ENCODE data around the gene GPX3.
A peak's percentile ranks its signal among the peaks of the same experiment; 100 is the strongest.

The GPX3 gene

DNA sequence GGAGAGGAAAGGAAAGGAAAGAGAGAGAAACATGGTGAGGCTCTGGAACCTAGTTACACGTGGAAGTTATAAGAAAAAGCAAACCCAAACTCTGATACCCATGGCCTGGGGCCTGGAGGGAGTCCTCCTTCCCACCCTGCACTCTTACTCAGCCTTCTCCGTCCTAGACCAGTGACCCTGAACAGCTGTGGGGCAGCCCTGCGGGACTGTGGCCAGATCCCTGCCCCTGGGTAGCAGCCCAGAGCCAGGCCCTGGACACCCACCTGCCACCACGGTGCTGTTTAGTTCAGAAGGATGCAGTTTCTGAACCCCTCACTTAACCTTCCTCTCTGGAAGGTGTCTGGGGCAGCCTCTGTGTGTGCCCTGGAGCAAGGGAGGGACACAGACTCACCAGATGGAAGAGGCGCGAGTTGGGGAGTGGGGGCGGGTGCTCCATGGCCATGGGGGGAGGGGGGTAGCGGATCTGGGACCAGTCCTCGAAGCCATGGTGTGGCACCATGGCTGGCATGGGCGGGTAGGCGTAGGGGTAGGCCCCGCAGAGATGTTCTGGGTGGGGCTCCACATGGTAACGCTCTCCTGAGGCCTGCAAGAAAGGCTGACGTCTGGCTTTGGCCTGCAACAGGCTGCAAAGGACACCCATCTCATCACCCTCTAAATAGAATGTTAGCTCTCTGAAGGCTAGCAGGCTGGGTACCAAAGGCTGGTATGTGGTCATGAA is 13.0 kb downstream of the GPX3 start:
- Histone ChIP-seq H3K9me3 (peaks cover 6% of the 10 kb centered on the region), H3K27me3 (no peaks in the 10 kb centered on the region), H3K4me1 (ENCODE audit: control insufficient read depth in 1 of 2, insufficient read depth in 1 of 2, low read depth in 1 of 2, low read length in 1 of 2) (no peaks in the 10 kb centered on the region), H3K27ac (no peak overlapping the region), H3K36me3 (peaks cover 100% of the 10 kb centered on the region), H3K4me3 (ENCODE audit: low read depth in 1 of 2, low read length in 1 of 2) (no peak overlapping the region)
- TF ChIP-seq, protein P1, sequence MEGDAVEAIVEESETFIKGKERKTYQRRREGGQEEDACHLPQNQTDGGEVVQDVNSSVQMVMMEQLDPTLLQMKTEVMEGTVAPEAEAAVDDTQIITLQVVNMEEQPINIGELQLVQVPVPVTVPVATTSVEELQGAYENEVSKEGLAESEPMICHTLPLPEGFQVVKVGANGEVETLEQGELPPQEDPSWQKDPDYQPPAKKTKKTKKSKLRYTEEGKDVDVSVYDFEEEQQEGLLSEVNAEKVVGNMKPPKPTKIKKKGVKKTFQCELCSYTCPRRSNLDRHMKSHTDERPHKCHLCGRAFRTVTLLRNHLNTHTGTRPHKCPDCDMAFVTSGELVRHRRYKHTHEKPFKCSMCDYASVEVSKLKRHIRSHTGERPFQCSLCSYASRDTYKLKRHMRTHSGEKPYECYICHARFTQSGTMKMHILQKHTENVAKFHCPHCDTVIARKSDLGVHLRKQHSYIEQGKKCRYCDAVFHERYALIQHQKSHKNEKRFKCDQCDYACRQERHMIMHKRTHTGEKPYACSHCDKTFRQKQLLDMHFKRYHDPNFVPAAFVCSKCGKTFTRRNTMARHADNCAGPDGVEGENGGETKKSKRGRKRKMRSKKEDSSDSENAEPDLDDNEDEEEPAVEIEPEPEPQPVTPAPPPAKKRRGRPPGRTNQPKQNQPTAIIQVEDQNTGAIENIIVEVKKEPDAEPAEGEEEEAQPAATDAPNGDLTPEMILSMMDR (IDR thresholded peaks at IDR 0.05) = no peak

DNA sequence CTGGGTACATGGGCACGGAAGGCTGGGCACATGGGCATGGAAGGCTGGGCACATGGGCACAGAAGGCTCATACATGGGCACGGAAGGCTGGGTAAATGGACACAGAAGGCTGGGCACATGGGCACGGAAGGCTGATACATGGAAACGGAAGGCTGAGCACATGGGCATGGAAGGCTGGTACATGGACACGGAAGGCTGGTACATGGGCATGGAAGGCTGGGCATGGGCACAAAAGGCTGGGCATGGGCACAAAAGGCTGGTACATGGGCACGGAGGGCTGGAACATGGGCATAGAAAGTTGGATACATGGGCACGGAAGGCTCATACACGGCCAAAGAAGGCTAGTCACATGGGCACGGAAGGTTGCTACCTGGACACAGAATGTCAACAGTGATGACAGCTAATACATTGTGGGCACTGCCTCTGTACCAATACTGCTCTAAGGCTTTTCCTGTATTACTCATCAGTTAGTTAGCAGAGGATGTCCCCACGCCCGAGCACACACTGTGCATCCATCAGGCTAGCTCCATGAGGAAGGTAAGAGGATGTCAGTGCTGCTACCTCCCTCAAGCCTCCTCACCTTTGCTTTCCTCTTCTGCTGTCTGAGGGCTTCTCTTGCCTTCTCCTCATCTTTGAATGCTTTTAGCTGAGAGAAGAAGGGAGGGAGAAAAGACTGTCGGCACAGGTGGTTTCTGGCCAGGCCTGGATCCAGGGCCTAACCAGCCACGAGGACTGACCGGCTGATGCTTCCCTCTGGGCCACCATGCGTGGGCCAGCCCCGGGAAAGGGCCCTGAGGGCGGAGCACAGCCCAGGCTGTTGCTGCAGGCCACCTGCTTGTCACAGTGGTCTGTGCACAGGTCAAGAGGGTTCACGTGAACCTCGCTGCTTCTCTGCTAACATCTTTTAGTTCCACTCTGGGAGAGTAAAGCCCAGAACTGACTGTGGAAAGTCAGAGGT is 14.3 kb downstream of the GPX3 start:
- Histone ChIP-seq H3K4me3 (ENCODE audit: low read depth in 1 of 2, low read length in 1 of 2) (no peak overlapping the region), H3K27ac (peak overlapping the region; percentile 37), H3K9me3 (peaks cover 6% of the 10 kb centered on the region), H3K27me3 (no peaks in the 10 kb centered on the region), H3K36me3 (peaks cover 100% of the 10 kb centered on the region), H3K4me1 (ENCODE audit: control insufficient read depth in 1 of 2, insufficient read depth in 1 of 2, low read depth in 1 of 2, low read length in 1 of 2) (no peaks in the 10 kb centered on the region)
- TF ChIP-seq, protein P1 (IDR thresholded peaks at IDR 0.05) = no peak

DNA sequence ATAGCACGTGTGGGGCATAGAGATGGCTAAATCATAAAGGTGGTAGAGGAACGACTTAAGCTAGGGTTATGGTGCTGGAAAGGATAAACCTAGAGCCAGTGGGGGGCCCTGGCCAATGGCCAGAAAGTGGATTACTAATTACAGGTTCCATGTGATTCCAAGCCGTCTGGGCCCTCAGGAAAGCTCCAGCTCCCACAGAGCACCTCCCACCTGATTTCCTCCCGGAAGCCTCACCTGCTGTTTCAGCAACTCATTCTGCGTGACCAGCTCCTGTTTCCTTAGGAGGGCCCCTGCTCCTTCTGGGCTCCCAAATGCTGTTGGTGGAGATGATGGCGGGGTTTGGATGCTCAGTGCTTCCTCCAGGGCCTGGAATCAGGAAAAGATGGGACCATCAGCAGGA is 16.2 kb downstream of the GPX3 start:
- Histone ChIP-seq H3K4me1 (ENCODE audit: control insufficient read depth in 1 of 2, insufficient read depth in 1 of 2, low read depth in 1 of 2, low read length in 1 of 2) (no peaks in the 10 kb centered on the region), H3K9me3 (peaks cover 6% of the 10 kb centered on the region), H3K27ac (no peak overlapping the region), H3K27me3 (no peaks in the 10 kb centered on the region), H3K4me3 (ENCODE audit: low read depth in 1 of 2, low read length in 1 of 2) (no peak overlapping the region), H3K36me3 (peaks cover 100% of the 10 kb centered on the region)
- TF ChIP-seq, protein P1 (IDR thresholded peaks at IDR 0.05) = no peak

DNA sequence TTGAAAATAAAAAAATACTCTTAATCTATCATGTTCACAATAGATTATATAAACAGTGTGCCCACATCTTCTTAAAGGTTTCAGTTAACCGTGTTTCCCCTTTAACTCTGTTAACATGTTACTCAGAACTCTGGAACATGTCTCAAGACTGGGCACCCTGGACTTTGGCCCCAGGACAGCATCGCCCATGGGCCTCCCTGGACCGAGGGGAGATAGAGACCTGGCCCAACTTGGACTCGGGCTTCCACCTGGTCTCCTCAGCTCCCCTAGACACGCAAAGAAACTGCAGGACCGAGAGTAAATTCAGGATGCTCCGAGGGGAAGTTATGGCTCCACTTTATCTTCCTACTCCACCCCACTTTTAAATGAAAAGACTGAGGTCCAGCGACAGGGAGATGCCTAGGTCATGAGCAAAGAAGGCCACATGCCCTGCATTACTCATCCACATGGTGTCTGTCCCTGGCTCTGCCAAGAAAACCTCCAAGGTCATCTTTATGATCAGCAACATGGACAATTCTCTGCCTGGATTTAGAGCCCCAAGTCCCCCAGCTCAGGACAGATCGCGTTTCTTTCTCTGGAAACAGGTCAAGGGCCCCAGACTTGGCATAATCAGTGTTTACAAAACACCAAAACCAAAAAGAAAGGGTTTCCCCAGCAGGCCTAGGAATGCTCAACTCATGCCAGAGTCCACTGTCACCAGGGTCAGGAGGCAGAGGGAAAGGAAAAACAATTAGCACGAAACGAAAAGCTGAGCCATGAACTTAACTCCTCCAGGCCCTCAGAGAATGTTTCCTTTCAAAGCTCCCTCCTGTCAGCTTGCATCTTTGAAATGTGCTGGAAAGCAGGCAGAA is 17.4 kb downstream of the GPX3 start:
- no peaks in the 10 kb centered on the region for H3K27me3 ChIP-seq
- no peak overlapping the region for H3K27ac ChIP-seq
- peaks cover 6% of the 10 kb centered on the region for H3K9me3 ChIP-seq
- peaks cover 100% of the 10 kb centered on the region for H3K36me3 ChIP-seq
- TF ChIP-seq, protein P1 (IDR thresholded peaks at IDR 0.05) = no peak
- H3K4me1 ChIP-seq (ENCODE audit: control insufficient read depth in 1 of 2, insufficient read depth in 1 of 2, low read depth in 1 of 2, low read length in 1 of 2) = no peaks in the 10 kb centered on the region
- no peak overlapping the region for H3K4me3 ChIP-seq (ENCODE audit: low read depth in 1 of 2, low read length in 1 of 2)

DNA sequence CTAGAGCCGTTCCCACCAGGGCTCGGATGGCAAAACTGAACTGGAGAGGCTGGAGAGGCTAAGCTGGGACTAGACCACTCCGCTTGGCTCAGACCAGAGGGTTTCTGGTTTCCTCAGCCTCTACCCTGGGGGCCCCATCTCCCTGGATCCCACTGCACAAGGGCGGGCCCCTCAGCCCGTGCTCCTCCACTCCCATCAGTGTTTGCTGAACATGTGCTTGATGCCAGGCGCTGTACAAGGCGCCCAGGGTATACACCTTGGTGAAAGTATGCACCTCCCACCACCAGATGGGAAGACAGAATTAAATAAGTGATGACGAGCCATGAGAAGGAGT is 18.0 kb downstream of the GPX3 start:
- no peak overlapping the region for H3K27ac ChIP-seq
- no peak overlapping the region for H3K4me3 ChIP-seq (ENCODE audit: low read depth in 1 of 2, low read length in 1 of 2)
- peaks cover 6% of the 10 kb centered on the region for H3K9me3 ChIP-seq
- TF ChIP-seq, protein P1 (IDR thresholded peaks at IDR 0.05) = no peak
- peaks cover 100% of the 10 kb centered on the region for H3K36me3 ChIP-seq
- no peaks in the 10 kb centered on the region for H3K4me1 ChIP-seq (ENCODE audit: control insufficient read depth in 1 of 2, insufficient read depth in 1 of 2, low read depth in 1 of 2, low read length in 1 of 2)
- H3K27me3 ChIP-seq = no peaks in the 10 kb centered on the region

All from neutrophil (primary cell).